ENCODE measurements around the gene RNF26. TPM values are rescaled to one million over a fixed set of nuclear protein-coding genes. Genes with fewer than 3 reads are reported as not detected.
A peak's percentile ranks its signal among the peaks of the same experiment; 100 is the strongest.
"Not testable (repeated sequence)": the region's sequence is repeated elsewhere in the genome, so short reads cannot be mapped to it uniquely, and the experiment has no call there.

The RNF26 gene
- total RNA-seq, 5 donors from 2014 or later (not counting 1 experiment from before 2014, with no cell fraction given): 18.4 to 21.4 (median 20.3) TPM

GRCh38 chr11:119380160-119380826, 46.0 kb downstream of the RNF26 start:
- ChIA-PET POLR2A (no interaction called here), CTCF (interaction anchor here (0.6 to 2.4 kb wide), 4 partner anchors 10 to 24 kb away, joined by 4 to 19 read pairs (median 12); no protein-coding TSS in a partner anchor)
- no peak overlapping the region for H3K4me3 ChIP-seq (ENCODE audit: control insufficient read depth in 1 of 2, extremely low read depth in 1 of 2, low read length in 1 of 2)
- H3K27ac ChIP-seq (ENCODE audit: low read length): no peak overlapping the region
- ATAC-seq (replicated peaks in 1 of 4) (no peak), DNase-seq (peak in 1 of 35 experiments; percentile 5)
- no peaks in the 10 kb centered on the region for H3K36me3 ChIP-seq (ENCODE audit: control insufficient read depth in 2 of 2, extremely low read depth in 1 of 2, insufficient read depth in 1 of 2, low read length in 1 of 2)
- H3K9me3 Mint-ChIP-seq: no peaks in the 10 kb centered on the region
- H3K27me3 ChIP-seq (replicated peaks in 1 of 2; ENCODE audit: control insufficient read depth in 2 of 2, extremely low read depth in 1 of 2, insufficient read depth in 2 of 2, low read length in 1 of 2): peaks cover 3 to 23% of the 10 kb centered on the region in 2 experiments
- H3K4me1 Mint-ChIP-seq: peaks cover 0 to 5% (median 5%) of the 10 kb centered on the region in 3 donors
- H3K27me3 Mint-ChIP-seq: no peaks in the 10 kb centered on the region
- H3K27ac Mint-ChIP-seq: no peak overlapping the region
- H3K4me1 ChIP-seq (ENCODE audit: control insufficient read depth in 1 of 2, extremely low read depth in 1 of 2, insufficient read depth in 2 of 2, low read length in 2 of 2): peaks cover 10 to 20% of the 10 kb centered on the region in 2 experiments
- no peaks in the 10 kb centered on the region for H3K36me3 Mint-ChIP-seq
- 92% methylated on average over 9 of the region's 13 CpGs for WGBS (ENCODE audit: insufficient coverage)
- H3K9me3 ChIP-seq: no peaks in the 10 kb centered on the region
- H3K4me3 Mint-ChIP-seq: no peak overlapping the region

- H3K4me3 ChIP-seq (ENCODE audit: control insufficient read depth in 1 of 2, extremely low read depth in 1 of 2, low read length in 1 of 2): peak overlapping the region; percentile 62 to 75
- Mint-ChIP-seq H3K36me3 (no peaks in the 10 kb centered on the region), H3K27ac (no peak overlapping the region), H3K9me3 (no peaks in the 10 kb centered on the region), H3K4me3 (no peak overlapping the region), H3K4me1 (peaks cover 0 to 5% (median 5%) of the 10 kb centered on the region in 3 donors), H3K27me3 (no peaks in the 10 kb centered on the region)
- ChIA-PET POLR2A (no interaction called here), CTCF (interaction anchor here (0.9 to 2.4 kb wide), 4 partner anchors 11 to 26 kb away, joined by 4 to 19 read pairs (median 12); no protein-coding TSS in a partner anchor)
- ATAC-seq (replicated peaks in 1 of 4) (no peak), DNase-seq (no peak)
- H3K27ac ChIP-seq (ENCODE audit: low read length): no peak overlapping the region
- WGBS (ENCODE audit: insufficient coverage): 7% methylated on average over 3 of the region's 10 CpGs
- H3K4me1 ChIP-seq (ENCODE audit: control insufficient read depth in 1 of 2, extremely low read depth in 1 of 2, insufficient read depth in 2 of 2, low read length in 2 of 2): peaks cover 10 to 20% of the 10 kb centered on the region in 2 experiments
- no peaks in the 10 kb centered on the region for H3K36me3 ChIP-seq (ENCODE audit: control insufficient read depth in 2 of 2, extremely low read depth in 1 of 2, insufficient read depth in 1 of 2, low read length in 1 of 2)
- H3K9me3 ChIP-seq: no peaks in the 10 kb centered on the region
- peaks cover 3 to 25% of the 10 kb centered on the region in 2 experiments for H3K27me3 ChIP-seq (replicated peaks in 1 of 2; ENCODE audit: control insufficient read depth in 2 of 2, extremely low read depth in 1 of 2, insufficient read depth in 2 of 2, low read length in 1 of 2)
Observed at GRCh38 chr11:119380827-119381180, 46.5 kb downstream of the RNF26 start.

- ChIA-PET POLR2A (no interaction called here), CTCF (interaction anchor here (0.6 to 2.4 kb wide), 6 partner anchors 11 to 809 kb away, joined by 3 to 19 read pairs (median 5); partner anchors contain the start of gene ARCN1 (in 1 of the 2))
- peak; percentile 98 to 100 (median 98) for ATAC-seq (replicated peaks in 1 of 4)
- Mint-ChIP-seq H3K36me3 (no peaks in the 10 kb centered on the region), H3K4me1 (peaks cover 0 to 5% (median 5%) of the 10 kb centered on the region in 3 donors), H3K27me3 (no peaks in the 10 kb centered on the region), H3K27ac (peak within 1 kb of the TSS in 1 of 2 donors; percentile 29), H3K9me3 (no peaks in the 10 kb centered on the region), H3K4me3 (no peak within 1 kb of the TSS)
- peak; percentile 91 to 99 (median 95) for DNase-seq
- Histone ChIP-seq H3K36me3 (ENCODE audit: control insufficient read depth in 2 of 2, extremely low read depth in 1 of 2, insufficient read depth in 1 of 2, low read length in 1 of 2) (no peaks in the 10 kb centered on the region), H3K27ac (ENCODE audit: low read length) (no peak within 1 kb of the TSS), H3K4me1 (ENCODE audit: control insufficient read depth in 1 of 2, extremely low read depth in 1 of 2, insufficient read depth in 2 of 2, low read length in 2 of 2) (peaks cover 10 to 20% of the 10 kb centered on the region in 2 experiments), H3K27me3 (replicated peaks in 1 of 2; ENCODE audit: control insufficient read depth in 2 of 2, extremely low read depth in 1 of 2, insufficient read depth in 2 of 2, low read length in 1 of 2) (peaks cover 3 to 23% of the 10 kb centered on the region in 2 experiments), H3K4me3 (ENCODE audit: control insufficient read depth in 1 of 2, extremely low read depth in 1 of 2, low read length in 1 of 2) (peak within 1 kb of the TSS; percentile 62 to 75), H3K9me3 (no peaks in the 10 kb centered on the region)
- under 1% methylated on average over 45 of the region's 54 CpGs for WGBS (ENCODE audit: insufficient coverage)
Observed at GRCh38 chr11:119381181-119381988, 47.1 kb downstream of the RNF26 start, which contains the start of gene USP2. Gene USP2, minus strand, starts transcription at chr11:119381690. Its CDS starts 8,210 bp downstream, at chr11:119373480.

- Mint-ChIP-seq H3K36me3 (no peaks in the 10 kb centered on the region), H3K4me1 (peaks cover 0 to 5% (median 5%) of the 10 kb centered on the region in 3 donors), H3K4me3 (no peak overlapping the region), H3K27ac (no peak overlapping the region), H3K27me3 (no peaks in the 10 kb centered on the region), H3K9me3 (no peaks in the 10 kb centered on the region)
- H3K27me3 ChIP-seq (replicated peaks in 1 of 2; ENCODE audit: control insufficient read depth in 2 of 2, extremely low read depth in 1 of 2, insufficient read depth in 2 of 2, low read length in 1 of 2): peaks cover 3 to 23% of the 10 kb centered on the region in 2 experiments
- ChIA-PET CTCF (interaction anchor here (0.6 to 2.4 kb wide), 4 partner anchors 25 to 810 kb away, joined by 3 to 19 read pairs (median 10); partner anchors contain the start of gene ARCN1 (in 1 of the 2)), POLR2A (interaction anchor here in 1 of 2 donors (0.6 kb wide), 1 partner anchor 13 kb away, joined by 3 read pairs; no protein-coding TSS in a partner anchor)
- peaks cover 10 to 20% of the 10 kb centered on the region in 2 experiments for H3K4me1 ChIP-seq (ENCODE audit: control insufficient read depth in 1 of 2, extremely low read depth in 1 of 2, insufficient read depth in 2 of 2, low read length in 2 of 2)
- H3K27ac ChIP-seq (ENCODE audit: low read length): no peak overlapping the region
- no peak for ATAC-seq (replicated peaks in 1 of 4)
- H3K36me3 ChIP-seq (ENCODE audit: control insufficient read depth in 2 of 2, extremely low read depth in 1 of 2, insufficient read depth in 1 of 2, low read length in 1 of 2): no peaks in the 10 kb centered on the region
- peak in 1 of 35 experiments; percentile 33 for DNase-seq
- peak overlapping the region; percentile 62 to 75 for H3K4me3 ChIP-seq (ENCODE audit: control insufficient read depth in 1 of 2, extremely low read depth in 1 of 2, low read length in 1 of 2)
- no peaks in the 10 kb centered on the region for H3K9me3 ChIP-seq
- WGBS (ENCODE audit: insufficient coverage): 10% methylated on average over 8 of the region's 9 CpGs
Observed at GRCh38 chr11:119382101-119382500, 47.8 kb downstream of the RNF26 start.

- not testable (repeated sequence) for H3K36me3 ChIP-seq (ENCODE audit: control insufficient read depth in 2 of 2, extremely low read depth in 1 of 2, insufficient read depth in 1 of 2, low read length in 1 of 2); H3K27ac ChIP-seq (ENCODE audit: low read length); H3K36me3 Mint-ChIP-seq; H3K27ac Mint-ChIP-seq; H3K9me3 ChIP-seq; H3K4me1 Mint-ChIP-seq; H3K9me3 Mint-ChIP-seq; DNase-seq; H3K27me3 Mint-ChIP-seq; ATAC-seq (replicated peaks in 1 of 4); H3K4me3 Mint-ChIP-seq
- Histone ChIP-seq H3K4me3 (ENCODE audit: control insufficient read depth in 1 of 2, extremely low read depth in 1 of 2, low read length in 1 of 2) (peak overlapping the region in 1 of 2 donors; percentile 62), H3K27me3 (replicated peaks in 1 of 2; ENCODE audit: control insufficient read depth in 2 of 2, extremely low read depth in 1 of 2, insufficient read depth in 2 of 2, low read length in 1 of 2) (peaks cover 3 to 22% of the 10 kb centered on the region in 2 experiments), H3K4me1 (ENCODE audit: control insufficient read depth in 1 of 2, extremely low read depth in 1 of 2, insufficient read depth in 2 of 2, low read length in 2 of 2) (peaks cover 10 to 20% of the 10 kb centered on the region in 2 experiments)
- POLR2A ChIA-PET: interaction anchor here in 1 of 2 donors (0.6 kb wide), 1 partner anchor 13 kb away, joined by 3 read pairs; no protein-coding TSS in a partner anchor
- 94% methylated on average over 9 of the region's 14 CpGs for WGBS (ENCODE audit: insufficient coverage)
- CTCF ChIA-PET: interaction anchor here (0.8 to 2.4 kb wide), 3 partner anchors 9 to 59 kb away, joined by 3 to 19 read pairs (median 3); no protein-coding TSS in a partner anchor
Observed at GRCh38 chr11:119382513-119382912, 48.2 kb downstream of the RNF26 start.

DNA sequence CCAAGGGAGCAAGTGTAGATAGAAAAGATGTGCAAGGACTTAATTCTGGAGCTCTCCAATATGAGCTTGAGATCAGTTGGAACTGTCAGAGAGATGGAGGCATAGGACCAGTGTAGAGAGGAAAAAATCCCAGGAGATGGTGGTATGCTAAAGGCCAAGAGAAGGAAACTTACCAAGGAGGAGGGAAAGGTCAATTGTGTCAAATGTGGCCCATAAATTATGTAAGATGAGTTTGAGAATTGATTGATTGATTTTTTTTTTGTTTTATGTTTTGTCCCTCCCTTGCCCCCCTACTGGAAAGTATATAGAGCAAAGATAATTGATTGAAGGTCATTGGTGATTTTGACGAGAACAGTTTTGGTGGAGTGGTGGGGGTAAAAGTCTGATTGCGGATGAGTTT, 50.0 kb downstream of the RNF26 start:
- Histone ChIP-seq H3K27ac (ENCODE audit: low read length) (no peak overlapping the region), H3K4me1 (ENCODE audit: control insufficient read depth in 1 of 2, extremely low read depth in 1 of 2, insufficient read depth in 2 of 2, low read length in 2 of 2) (peaks cover 10 to 20% of the 10 kb centered on the region in 2 experiments), H3K9me3 (no peaks in the 10 kb centered on the region), H3K27me3 (replicated peaks in 1 of 2; ENCODE audit: control insufficient read depth in 2 of 2, extremely low read depth in 1 of 2, insufficient read depth in 2 of 2, low read length in 1 of 2) (peaks cover 3 to 20% of the 10 kb centered on the region in 2 experiments), H3K36me3 (ENCODE audit: control insufficient read depth in 2 of 2, extremely low read depth in 1 of 2, insufficient read depth in 1 of 2, low read length in 1 of 2) (no peaks in the 10 kb centered on the region), H3K4me3 (ENCODE audit: control insufficient read depth in 1 of 2, extremely low read depth in 1 of 2, low read length in 1 of 2) (no peak overlapping the region)
- ATAC-seq (replicated peaks in 1 of 4) (no peak), DNase-seq (no peak)
- Mint-ChIP-seq H3K36me3 (no peaks in the 10 kb centered on the region), H3K27ac (no peak overlapping the region), H3K27me3 (peaks cover 0 to 5% of the 10 kb centered on the region in 2 donors), H3K4me1 (peaks cover 0 to 5% (median 5%) of the 10 kb centered on the region in 3 donors), H3K4me3 (no peak overlapping the region), H3K9me3 (no peaks in the 10 kb centered on the region)
- CTCF ChIA-PET: interaction anchor here in 1 of 2 donors (1.2 kb wide), 1 partner anchor 11 kb away, joined by 7 read pairs; no protein-coding TSS in a partner anchor
- WGBS (ENCODE audit: insufficient coverage): 92% methylated on average over 2 of the region's 2 CpGs
- POLR2A ChIA-PET: no interaction called here

Data from T-cell (primary cell).